Muscle of back (tissue), 11 donors: ENCODE results near the gene KLF7. TPM values are rescaled to one million over a fixed set of nuclear protein-coding genes. Genes with fewer than 3 reads are reported as not detected.
A peak's percentile ranks its signal among the peaks of the same experiment; 100 is the strongest.

Experiments used
- DNase-seq, 3 donors: peaks; one replicate each; pipeline versions ENCODE4 v3.0.0 to v3.0.0-alpha.2; 2013
- polyA plus RNA-seq, 10 donors: library from polyadenylated mRNA; unstranded; fragments of 120-200 nt; gene quantifications; one replicate each; pipeline ENCODE4 v1.2.1, GENCODE V29; 2013; ENCODE audit not compliant: insufficient read length in 10 of 10

KLF7 gene
- polyA plus RNA-seq, 10 donors = 14.1 to 18.4 (median 15.9) TPM

- no peak for DNase-seq
Measured at GRCh38 chr2:207173641-207174040, 7.9 kb upstream of the KLF7 start.

- DNase-seq = no peak
Measured at GRCh38 chr2:207167099-207167923, 1.6 kb upstream of the KLF7 start.

GRCh38 chr2:207166349-207167098 is 776 bp upstream of the KLF7 start:
- DNase-seq = peak; percentile 85 to 92 (median 86)

- DNase-seq = peak; percentile 100
Measured at GRCh38 chr2:207166039-207166348, 246 bp upstream of the KLF7 start.

GRCh38 chr2:207164006-207164831 is 1.5 kb downstream of the KLF7 start:
- DNase-seq = peak in 2 of 3 donors; percentile 69 to 86

GRCh38 chr2:207163756-207164005 is 2.1 kb downstream of the KLF7 start:
- DNase-seq = no peak

- DNase-seq = peak in 2 of 3 donors; percentile 84 to 88
Measured at GRCh38 chr2:207163053-207163755, 2.5 kb downstream of the KLF7 start.

- DNase-seq = no peak
Measured at GRCh38 chr2:207162316-207162715, 3.4 kb downstream of the KLF7 start.

- DNase-seq = peak in 1 of 3 donors; percentile 51
Measured at GRCh38 chr2:207161247-207162123, 4.3 kb downstream of the KLF7 start.

GRCh38 chr2:207160115-207160514 is 5.6 kb downstream of the KLF7 start:
- peak in 1 of 3 donors; percentile 51 for DNase-seq

GRCh38 chr2:207159002-207159401 is 6.7 kb downstream of the KLF7 start:
- DNase-seq = no peak

- DNase-seq = no peak
Measured at GRCh38 chr2:207157731-207158130, 8.0 kb downstream of the KLF7 start.

- DNase-seq = peak in 1 of 3 donors; percentile 13
Measured at GRCh38 chr2:207157162-207157481, 8.6 kb downstream of the KLF7 start.

GRCh38 chr2:207156451-207157161 is 9.1 kb downstream of the KLF7 start:
- peak in 1 of 3 donors; percentile 7 for DNase-seq

GRCh38 chr2:207155516-207156444 is 10.0 kb downstream of the KLF7 start:
- no peak for DNase-seq

- DNase-seq = no peak
Measured at GRCh38 chr2:207154556-207155510, 10.9 kb downstream of the KLF7 start.

- DNase-seq = peak in 1 of 3 donors; percentile 87
Measured at GRCh38 chr2:207153266-207153975, 12.3 kb downstream of the KLF7 start.
